Choroid plexus epithelial cell (primary cell): ENCODE measurements around the gene CASZ1.

ENCODE experiments used
- DNase-seq: peaks from one replicate; pipeline ENCODE4 v3.0.0-alpha.2; 2010; ENCODE audit warnings: low read depth
- H3K4me3 ChIP-seq: 2 replicates; pipeline ENCODE4 v1.5.1; 2011; ENCODE audit warnings: low read depth, mild to moderate bottlenecking, control low read depth, low read length, moderate library complexity
- CTCF ChIP-seq: conservative IDR thresholded peaks from 2 replicates; pipeline ENCODE4 v1.5.1; 2011; ENCODE audit warnings: low read depth, mild to moderate bottlenecking, control low read depth, inconsistent platforms, low read length, moderate library complexity

Gene CASZ1

GRCh38 chr1:10601342-10602070 is 194.9 kb downstream of the CASZ1 start:
- H3K4me3 ChIP-seq: no peak overlapping the region
- TF ChIP-seq CTCF: no peak
- DNase-seq: no peak

- DNase-seq: peak; percentile 86
- no peak overlapping the region for H3K4me3 ChIP-seq
- TF ChIP-seq CTCF: no peak
These were observed 197.1 kb downstream of the CASZ1 start for GRCh38 chr1:10599194-10599861.

- H3K4me3 ChIP-seq: no peak overlapping the region
- TF ChIP-seq CTCF: no peak
- no peak for DNase-seq
These were observed 198.1 kb downstream of the CASZ1 start for GRCh38 chr1:10598389-10598702.

- no peak for DNase-seq
- H3K4me3 ChIP-seq: no peak overlapping the region
- no peak for TF ChIP-seq CTCF
These were observed 198.7 kb downstream of the CASZ1 start for GRCh38 chr1:10597492-10598388.

GRCh38 chr1:10596780-10597179 is 199.7 kb downstream of the CASZ1 start:
- H3K4me3 ChIP-seq: no peak overlapping the region
- DNase-seq: no peak
- no peak for TF ChIP-seq CTCF

GRCh38 chr1:10594595-10595223 is 201.7 kb downstream of the CASZ1 start:
- no peak for TF ChIP-seq CTCF
- no peak for DNase-seq
- no peak overlapping the region for H3K4me3 ChIP-seq
